Loucy (cell line): ENCODE data around the gene SETBP1.

Experiments used
- H2AFZ ChIP-seq: fragments of 200-600 bp; sonication (generic); 2 replicates; pipeline ENCODE4 v1.6.0; 2016; ENCODE audit warnings: antibody characterized with exemption, mild to moderate bottlenecking, low read length, moderate library complexity
- H3F3A ChIP-seq: fragments of 200-600 bp; 2 replicates; pipeline ENCODE4 v1.6.0; 2016; ENCODE audit warnings: antibody characterized with exemption, low read depth, mild to moderate bottlenecking
- H3K27me3 ChIP-seq: fragments of 200-600 bp; sonication (generic); 2 replicates; pipeline ENCODE4 v1.6.1; 2014; ENCODE audit warnings: low read length, mild to moderate bottlenecking; ENCODE audit not compliant: insufficient read depth, poor library complexity, severe bottlenecking
- H3K36me3 ChIP-seq: fragments of 200-600 bp; sonication (generic); 2 replicates; pipeline ENCODE4 v1.6.1; 2016; ENCODE audit warnings: low read length; ENCODE audit not compliant: insufficient read depth
- H3K4me1 ChIP-seq: fragments of 200-600 bp; sonication (generic); 2 replicates; pipeline ENCODE4 v1.5.1; 2014; ENCODE audit warnings: low read length, mild to moderate bottlenecking; ENCODE audit not compliant: insufficient read depth, poor library complexity, severe bottlenecking
- H3K4me2 ChIP-seq: fragments of 200-600 bp; sonication (generic); 2 replicates; pipeline ENCODE4 v1.6.0; 2014; ENCODE audit warnings: antibody characterized with exemption, low read length, low read depth, mild to moderate bottlenecking; ENCODE audit not compliant: poor library complexity, severe bottlenecking
- H3K4me3 ChIP-seq: fragments of 200-600 bp; sonication (generic); 2 replicates; pipeline ENCODE4 v1.5.1; 2014; ENCODE audit warnings: low read length, mild to moderate bottlenecking, mixed read lengths; ENCODE audit not compliant: poor library complexity, severe bottlenecking
- H3K79me2 ChIP-seq: fragments of 200-600 bp; sonication (generic); 2 replicates; pipeline ENCODE4 v1.6.1; 2014; ENCODE audit warnings: low read length; ENCODE audit not compliant: insufficient read depth
- H3K9ac ChIP-seq: fragments of 200-600 bp; sonication (generic); 2 replicates; pipeline ENCODE4 v1.6.0; 2014; ENCODE audit warnings: mild to moderate bottlenecking, low read depth, low read length, moderate library complexity; ENCODE audit not compliant: poor library complexity, severe bottlenecking
- H3K9me2 ChIP-seq: fragments of 200-600 bp; sonication (generic); replicated peaks from 2 replicates; pipeline ENCODE4 v1.6.1; 2016; ENCODE audit warnings: low read depth, low read length, mixed read lengths
- H3K9me3 ChIP-seq: fragments of 200-600 bp; sonication (generic); 2 replicates; pipeline ENCODE4 v1.6.1; 2014; ENCODE audit warnings: mild to moderate bottlenecking, antibody characterized with exemption, low read length, low read depth; ENCODE audit not compliant: insufficient read depth
- H4K20me1 ChIP-seq: fragments of 200-600 bp; sonication (generic); 2 replicates; pipeline ENCODE4 v1.6.0; 2014; ENCODE audit warnings: antibody characterized with exemption, low read length, mild to moderate bottlenecking; ENCODE audit not compliant: insufficient read depth, poor library complexity, severe bottlenecking
- EZH2phosphoT487 ChIP-seq: fragments of 200-600 bp; IDR thresholded peaks from 2 replicates; pipeline ENCODE4 v1.6.1; 2018; ENCODE audit warnings: antibody characterized with exemption, mild to moderate bottlenecking, moderate library complexity, borderline replicate concordance
- TF ChIP-seq, protein P1 (sequence below): fragments of 200-600 bp; sonication (generic); conservative IDR thresholded peaks from 2 replicates; pipeline ENCODE4 v1.5.1; 2014; ENCODE audit warnings: mild to moderate bottlenecking, antibody characterized with exemption, low read length

The SETBP1 gene

DNA sequence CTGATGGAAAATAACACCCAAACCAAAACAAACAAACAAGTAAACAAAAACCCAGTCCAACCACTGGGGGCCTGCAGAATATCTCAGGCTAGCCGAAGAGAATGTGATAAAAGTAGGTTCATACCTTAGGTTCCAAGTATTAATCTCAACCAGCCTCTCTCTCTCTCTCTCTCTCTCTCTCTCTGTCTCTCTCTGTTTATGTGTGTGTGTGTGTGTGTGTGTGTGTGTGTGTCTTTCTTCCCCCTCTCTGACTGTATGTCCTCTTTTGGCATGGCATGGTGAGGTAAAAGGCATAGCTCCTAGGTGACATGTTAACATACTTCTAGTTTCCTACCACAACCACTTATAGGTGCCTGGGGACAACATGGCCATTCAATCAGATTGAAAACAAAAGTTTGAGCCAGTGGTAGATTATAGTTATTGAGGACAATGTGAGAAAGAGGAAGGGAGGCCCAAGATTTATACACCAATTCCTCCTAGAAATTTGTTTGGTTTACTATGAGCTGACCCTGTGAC lies 93.0 kb downstream of the SETBP1 start:
- peaks cover 27% of the 10 kb centered on the region for H3K4me1 ChIP-seq
- no peaks in the 10 kb centered on the region for H3K27me3 ChIP-seq
- no peak overlapping the region for H3K9ac ChIP-seq
- no peak for TF ChIP-seq EZH2phosphoT487
- TF ChIP-seq, protein P1, sequence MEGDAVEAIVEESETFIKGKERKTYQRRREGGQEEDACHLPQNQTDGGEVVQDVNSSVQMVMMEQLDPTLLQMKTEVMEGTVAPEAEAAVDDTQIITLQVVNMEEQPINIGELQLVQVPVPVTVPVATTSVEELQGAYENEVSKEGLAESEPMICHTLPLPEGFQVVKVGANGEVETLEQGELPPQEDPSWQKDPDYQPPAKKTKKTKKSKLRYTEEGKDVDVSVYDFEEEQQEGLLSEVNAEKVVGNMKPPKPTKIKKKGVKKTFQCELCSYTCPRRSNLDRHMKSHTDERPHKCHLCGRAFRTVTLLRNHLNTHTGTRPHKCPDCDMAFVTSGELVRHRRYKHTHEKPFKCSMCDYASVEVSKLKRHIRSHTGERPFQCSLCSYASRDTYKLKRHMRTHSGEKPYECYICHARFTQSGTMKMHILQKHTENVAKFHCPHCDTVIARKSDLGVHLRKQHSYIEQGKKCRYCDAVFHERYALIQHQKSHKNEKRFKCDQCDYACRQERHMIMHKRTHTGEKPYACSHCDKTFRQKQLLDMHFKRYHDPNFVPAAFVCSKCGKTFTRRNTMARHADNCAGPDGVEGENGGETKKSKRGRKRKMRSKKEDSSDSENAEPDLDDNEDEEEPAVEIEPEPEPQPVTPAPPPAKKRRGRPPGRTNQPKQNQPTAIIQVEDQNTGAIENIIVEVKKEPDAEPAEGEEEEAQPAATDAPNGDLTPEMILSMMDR = no peak
- peaks cover 60% of the 10 kb centered on the region; the same call in 1 of the 2 replicates for H3K79me2 ChIP-seq
- no peak overlapping the region for H3K4me3 ChIP-seq
- H3K9me3 ChIP-seq = no peaks in the 10 kb centered on the region
- H2AFZ ChIP-seq = no peak overlapping the region
- no peaks in the 10 kb centered on the region for H4K20me1 ChIP-seq
- no peaks in the 10 kb centered on the region for H3K36me3 ChIP-seq
- H3K9me2 ChIP-seq = no peaks in the 10 kb centered on the region
- H3K4me2 ChIP-seq = no peak overlapping the region
- H3F3A ChIP-seq = no peaks in the 10 kb centered on the region

DNA sequence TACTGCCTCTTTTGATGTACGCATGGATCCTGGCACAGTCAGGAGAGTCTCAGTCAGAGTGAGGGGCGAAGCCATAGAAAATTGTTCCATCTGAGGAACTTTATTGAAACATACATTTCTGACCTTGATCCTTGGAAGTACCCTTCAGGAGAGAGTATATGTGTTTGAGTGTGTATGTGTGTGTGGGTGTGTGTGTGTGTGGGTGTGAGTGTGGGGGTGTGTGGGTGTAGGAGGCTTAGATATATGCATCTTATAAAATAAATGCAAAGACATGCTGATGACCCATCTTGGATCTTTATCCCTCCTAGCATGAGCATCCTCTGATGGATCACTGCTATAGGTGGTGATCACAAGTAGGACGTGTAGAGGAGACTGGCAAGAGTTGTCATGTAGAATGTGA lies 93.5 kb downstream of the SETBP1 start:
- Histone ChIP-seq H3K27me3 (no peaks in the 10 kb centered on the region), H3K9me2 (no peaks in the 10 kb centered on the region), H3F3A (no peaks in the 10 kb centered on the region), H3K4me1 (peaks cover 27% of the 10 kb centered on the region), H3K4me3 (no peak overlapping the region), H3K9me3 (no peaks in the 10 kb centered on the region), H3K4me2 (no peak overlapping the region), H3K9ac (no peak overlapping the region), H2AFZ (no peak overlapping the region), H4K20me1 (peaks cover 4% of the 10 kb centered on the region), H3K36me3 (no peaks in the 10 kb centered on the region), H3K79me2 (peaks cover 65% of the 10 kb centered on the region; the same call in 1 of the 2 replicates)
- no peak for TF ChIP-seq EZH2phosphoT487
- TF ChIP-seq, protein P1 = no peak

DNA sequence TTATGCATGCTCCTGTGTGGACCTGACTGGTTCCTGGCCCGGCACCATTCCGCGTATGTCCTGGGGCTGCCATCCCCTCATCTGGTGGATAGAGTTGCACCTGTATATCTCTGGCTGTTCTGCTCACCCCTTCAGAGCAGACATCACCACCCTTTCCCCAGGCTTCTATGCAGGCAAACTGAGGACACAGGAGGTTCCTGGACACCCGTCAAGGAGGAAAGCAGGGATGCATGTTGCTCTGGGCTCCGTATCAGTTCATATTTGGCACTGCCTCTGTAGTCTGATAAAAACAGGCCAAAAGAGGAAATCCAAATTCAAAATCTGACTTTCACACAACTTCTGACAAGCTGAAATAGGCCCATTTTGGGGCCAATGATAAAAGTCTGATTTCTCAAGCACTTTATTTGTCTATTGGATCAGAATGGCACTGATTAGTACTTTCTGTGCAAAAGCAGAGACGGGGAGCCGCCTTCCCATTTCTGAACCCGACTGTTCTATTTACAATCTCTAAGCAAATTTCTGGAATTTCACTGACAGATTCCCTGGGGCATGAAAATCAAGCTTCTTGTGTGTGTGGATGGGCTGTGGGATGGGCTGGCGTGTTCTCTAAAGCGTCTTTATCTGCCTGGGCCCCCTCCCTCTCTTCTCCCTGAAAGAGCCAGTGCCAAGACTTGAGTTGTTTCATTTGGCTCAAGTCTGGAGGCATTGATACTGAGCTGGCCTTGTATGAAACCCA lies 96.9 kb downstream of the SETBP1 start:
- peaks cover 4% of the 10 kb centered on the region for H4K20me1 ChIP-seq
- H3K9ac ChIP-seq = no peak overlapping the region
- TF ChIP-seq, protein P1 = no peak
- no peak for TF ChIP-seq EZH2phosphoT487
- peaks cover 58% of the 10 kb centered on the region; the same call in 1 of the 2 replicates for H3K79me2 ChIP-seq
- H3K36me3 ChIP-seq = no peaks in the 10 kb centered on the region
- H3K4me1 ChIP-seq = peaks cover 29% of the 10 kb centered on the region
- H3K9me2 ChIP-seq = no peaks in the 10 kb centered on the region
- H3F3A ChIP-seq = no peaks in the 10 kb centered on the region
- H3K4me3 ChIP-seq = no peak overlapping the region
- no peak overlapping the region for H2AFZ ChIP-seq
- no peak overlapping the region for H3K4me2 ChIP-seq
- no peaks in the 10 kb centered on the region for H3K27me3 ChIP-seq
- H3K9me3 ChIP-seq = no peaks in the 10 kb centered on the region
